Measurements from ENCODE around the gene ADORA2A. TPM values are rescaled to one million over a fixed set of nuclear protein-coding genes. Genes with fewer than 3 reads are reported as not detected.

The ADORA2A gene
- total and polyA plus RNA-seq, 2 of the 8 experiments (the other 6 are each of a cell fraction or from before 2014, with no cell fraction given), result 7.1 to 20.3 TPM

DNA sequence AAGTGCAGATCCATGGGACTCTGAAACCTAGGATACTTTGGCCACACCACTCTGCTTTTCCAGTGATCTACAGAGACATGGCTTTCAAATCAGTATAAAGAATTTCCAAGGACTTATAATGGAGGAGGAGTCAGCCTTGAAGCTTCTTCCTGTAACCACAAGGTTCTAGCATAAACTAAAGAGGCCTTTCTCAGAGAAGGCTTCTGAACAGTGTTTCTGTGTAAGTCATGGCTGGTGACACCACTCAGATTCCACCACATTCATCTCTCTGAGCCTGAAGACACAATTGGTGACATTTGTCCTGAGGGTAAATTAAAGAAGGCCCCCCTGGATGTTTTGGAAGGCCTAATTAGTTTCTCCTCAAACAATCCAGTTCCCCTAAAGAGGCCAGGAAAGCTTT, 29.0 kb upstream of the ADORA2A start:
- ChIA-PET CTCF (ENCODE audit: partially characterized antibody) (interaction anchor here (1.0 to 1.7 kb wide), 2 partner anchors 104 to 128 kb away, joined by 3 to 8 read pairs; no protein-coding TSS in a partner anchor), POLR2A (ENCODE audit: partially characterized antibody) (no interaction called here)
- Histone ChIP-seq H3K18ac (ENCODE audit: extremely low read depth, low read length) (no peak overlapping the region), H3K79me1 (ENCODE audit: low read depth, low read length) (no peaks in the 10 kb centered on the region), H2BK120ac (replicated peaks; ENCODE audit: low read depth, low read length) (no peak overlapping the region), H3K4ac (replicated peaks; ENCODE audit: insufficient read length, low read depth, low read length) (no peak overlapping the region), H3K27me3 (replicated peaks in 1 of 4; ENCODE audit: control insufficient read depth in 3 of 4, extremely low read depth in 1 of 4, insufficient read depth in 3 of 4, low read length in 3 of 4) (no peaks in the 10 kb centered on the region), H4K8ac (ENCODE audit: extremely low read depth, insufficient read depth, low read length) (no peak overlapping the region), H3K14ac (ENCODE audit: insufficient read length) (no peak overlapping the region), H4K20me1 (replicated peaks in 1 of 2; ENCODE audit: control insufficient read depth in 1 of 2, insufficient read depth in 2 of 2, low read length in 2 of 2) (peaks cover 0 to 4% of the 10 kb centered on the region in 2 experiments), H2BK5ac (ENCODE audit: low read depth, low read length) (no peak overlapping the region), H2AK5ac (ENCODE audit: low read depth, low read length) (no peak overlapping the region), H3K23me2 (ENCODE audit: low read depth, low read length) (no peaks in the 10 kb centered on the region), H2BK12ac (ENCODE audit: low read depth, low read length) (no peak overlapping the region), H3K4me2 (ENCODE audit: insufficient read depth in 1 of 2, low read depth in 2 of 2, low read length in 2 of 2) (no peak overlapping the region), H3K79me2 (ENCODE audit: control insufficient read depth in 1 of 2, insufficient read depth in 2 of 2, low read length in 2 of 2) (no peaks in the 10 kb centered on the region), H2BK20ac (ENCODE audit: low read length) (no peak overlapping the region), H3K4me1 (replicated peaks in 1 of 4; ENCODE audit: control insufficient read depth in 3 of 4, insufficient read depth in 4 of 4, low read length in 3 of 4) (no peaks in the 10 kb centered on the region), H4K5ac (ENCODE audit: insufficient read length, low read depth, low read length) (no peak overlapping the region), H4K91ac (replicated peaks; ENCODE audit: insufficient read length, low read length) (no peak overlapping the region), H3K27ac (ENCODE audit: low read depth, low read length) (no peak overlapping the region), H3K36me3 (ENCODE audit: control insufficient read depth in 2 of 4, insufficient read depth in 4 of 4, low read length in 3 of 4) (peaks cover 0 to 12% (median 3%) of the 10 kb centered on the region in 4 experiments; a peak in 3 of 8 replicates), H3K9me3 (ENCODE audit: insufficient read depth in 2 of 2, low read depth in 1 of 2, low read length in 1 of 2) (no peaks in the 10 kb centered on the region), H2AFZ (ENCODE audit: low read length) (no peak overlapping the region), H3K23ac (ENCODE audit: insufficient read length) (no peak overlapping the region), H2BK15ac (ENCODE audit: low read length) (no peak overlapping the region), H3K56ac (replicated peaks; ENCODE audit: insufficient read length, low read depth, low read length) (no peak overlapping the region), H3K9ac (replicated peaks in 1 of 4; ENCODE audit: extremely low read depth in 1 of 4, low read depth in 3 of 4, low read length in 3 of 4) (no peak overlapping the region), H3K4me3 (ENCODE audit: extremely low read depth in 1 of 4, insufficient read depth in 2 of 4, low read depth in 3 of 4, low read length in 4 of 4) (no peak overlapping the region)
- DNase-seq (ENCODE audit: low read depth in 1 of 2, low spot score in 2 of 2), result no peak
- TF ChIP-seq POLR2A (IDR thresholded peaks at IDR 0.05; ENCODE audit: control extremely low read depth in 1 of 2, low read depth in 2 of 2, low read length in 2 of 2), result no peak
- TF ChIP-seq BCL11A (IDR thresholded peaks at IDR 0.05; ENCODE audit: low read depth in 2 of 2, low read length in 2 of 2), result no peak
- no peak for TF ChIP-seq YY1 (IDR thresholded peaks at IDR 0.05; ENCODE audit: low read depth, low read length)
- FAIRE-seq, result no peak
